Measurements from ENCODE around the gene MORC1. TPM values are rescaled to one million over a fixed set of nuclear protein-coding genes. Genes with fewer than 3 reads are reported as not detected.

The MORC1 gene
- polyA plus RNA-seq, 1 donor (not counting 4 experiments of a cell fraction or from before 2014, with no cell fraction given), result not detected

DNA sequence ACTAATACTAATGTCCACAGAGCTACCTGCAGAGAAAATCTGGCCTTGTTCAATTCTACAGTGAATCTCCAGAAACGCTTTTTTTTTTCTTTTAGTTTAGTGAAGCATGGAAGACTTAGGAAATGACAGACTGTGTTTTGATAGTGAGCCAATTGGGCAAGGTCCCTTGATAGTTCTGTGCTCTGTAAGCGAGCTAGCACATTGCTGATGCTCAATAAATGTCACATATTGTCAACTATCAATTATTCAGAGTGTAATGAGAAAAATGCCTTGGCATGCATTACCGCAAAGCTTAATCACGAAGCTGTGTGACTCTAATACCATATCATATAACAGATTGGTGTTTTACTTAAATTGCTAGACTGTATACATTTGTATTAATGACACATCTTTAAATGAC is 13.3 kb upstream of the MORC1 start:
- no peaks in the 10 kb centered on the region for H3K9me3 ChIP-seq (ENCODE audit: control insufficient read depth, low read depth, low read length)
- H2AFZ ChIP-seq (ENCODE audit: control insufficient read depth, low read length), result no peak overlapping the region
- no peak for FAIRE-seq
- H3K4me1 ChIP-seq (ENCODE audit: control insufficient read depth, extremely low read depth, insufficient read depth, low read length), result no peaks in the 10 kb centered on the region
- H3K9me1 ChIP-seq (ENCODE audit: control insufficient read depth, extremely low read depth, insufficient read depth, low read length), result no peaks in the 10 kb centered on the region
- H4K20me1 ChIP-seq (ENCODE audit: control insufficient read depth, extremely low read depth, insufficient read depth, low read length), result no peaks in the 10 kb centered on the region
- DNase-seq (ENCODE audit: low read depth, low spot score), result no peak
- TF ChIP-seq EZH2 (IDR thresholded peaks at IDR 0.05; ENCODE audit: low read length), result no peak
- TF ChIP-seq, protein P1, sequence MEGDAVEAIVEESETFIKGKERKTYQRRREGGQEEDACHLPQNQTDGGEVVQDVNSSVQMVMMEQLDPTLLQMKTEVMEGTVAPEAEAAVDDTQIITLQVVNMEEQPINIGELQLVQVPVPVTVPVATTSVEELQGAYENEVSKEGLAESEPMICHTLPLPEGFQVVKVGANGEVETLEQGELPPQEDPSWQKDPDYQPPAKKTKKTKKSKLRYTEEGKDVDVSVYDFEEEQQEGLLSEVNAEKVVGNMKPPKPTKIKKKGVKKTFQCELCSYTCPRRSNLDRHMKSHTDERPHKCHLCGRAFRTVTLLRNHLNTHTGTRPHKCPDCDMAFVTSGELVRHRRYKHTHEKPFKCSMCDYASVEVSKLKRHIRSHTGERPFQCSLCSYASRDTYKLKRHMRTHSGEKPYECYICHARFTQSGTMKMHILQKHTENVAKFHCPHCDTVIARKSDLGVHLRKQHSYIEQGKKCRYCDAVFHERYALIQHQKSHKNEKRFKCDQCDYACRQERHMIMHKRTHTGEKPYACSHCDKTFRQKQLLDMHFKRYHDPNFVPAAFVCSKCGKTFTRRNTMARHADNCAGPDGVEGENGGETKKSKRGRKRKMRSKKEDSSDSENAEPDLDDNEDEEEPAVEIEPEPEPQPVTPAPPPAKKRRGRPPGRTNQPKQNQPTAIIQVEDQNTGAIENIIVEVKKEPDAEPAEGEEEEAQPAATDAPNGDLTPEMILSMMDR (optimal IDR thresholded peaks at IDR 0.05 in 1 of 3, IDR thresholded peaks at IDR 0.05 in 1 of 3, conservative IDR thresholded peaks at IDR 0.05 in 1 of 3; ENCODE audit: extremely low read depth in 1 of 3, insufficient read depth in 2 of 3, low read length in 3 of 3), result no peak
- H3K27me3 ChIP-seq (ENCODE audit: control insufficient read depth, extremely low read depth, insufficient read depth, low read length), result no peaks in the 10 kb centered on the region
- H3K27ac ChIP-seq (ENCODE audit: control insufficient read depth, insufficient read depth, low read length), result no peak overlapping the region
- H3K36me3 ChIP-seq (ENCODE audit: control insufficient read depth in 2 of 2, extremely low read depth in 1 of 2, insufficient read depth in 2 of 2, low read length in 2 of 2), result no peaks in the 10 kb centered on the region
- H3K79me2 ChIP-seq (ENCODE audit: control insufficient read depth, insufficient read depth, low read length), result no peaks in the 10 kb centered on the region
- dilution Hi-C loops (cut with MboI; ENCODE audit: extremely low pct_ligation_motif_present, low sequenced_read_pairs), result no loop called here
- no peak overlapping the region for H3K4me3 ChIP-seq (ENCODE audit: control insufficient read depth in 2 of 3, extremely low read depth in 1 of 3, insufficient read depth in 2 of 3, low read depth in 1 of 3, low read length in 3 of 3)
- H3K4me2 ChIP-seq (ENCODE audit: control insufficient read depth, extremely low read depth, insufficient read depth, low read depth, low read length), result no peak overlapping the region
- H3K9ac ChIP-seq (ENCODE audit: control insufficient read depth, extremely low read depth, insufficient read depth, low read length), result no peak overlapping the region

DNA sequence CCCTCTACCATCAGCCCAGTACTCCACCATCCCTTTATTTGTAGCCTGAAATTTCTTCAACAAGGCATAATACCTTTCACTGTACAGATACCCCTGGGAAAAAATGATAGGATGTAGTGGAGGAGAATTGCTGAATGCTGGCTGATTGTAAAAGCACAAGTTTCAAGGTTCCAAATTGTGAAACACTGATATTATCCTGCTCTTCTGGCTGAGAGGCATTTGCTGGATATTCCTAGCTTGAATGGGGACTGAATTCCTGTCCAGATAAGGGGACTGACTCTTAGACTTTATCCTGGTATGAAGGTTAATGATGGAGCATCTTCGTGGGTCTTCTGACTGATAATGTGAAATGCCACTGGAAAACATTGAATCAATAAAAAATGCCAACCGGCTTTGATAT is 9.6 kb upstream of the MORC1 start:
- H3K9me1 ChIP-seq (ENCODE audit: control insufficient read depth, extremely low read depth, insufficient read depth, low read length), result no peaks in the 10 kb centered on the region
- H3K27ac ChIP-seq (ENCODE audit: control insufficient read depth, insufficient read depth, low read length), result no peak overlapping the region
- no peak for TF ChIP-seq EZH2 (IDR thresholded peaks at IDR 0.05; ENCODE audit: low read length)
- TF ChIP-seq, protein P1 (optimal IDR thresholded peaks at IDR 0.05 in 1 of 3, IDR thresholded peaks at IDR 0.05 in 1 of 3, conservative IDR thresholded peaks at IDR 0.05 in 1 of 3; ENCODE audit: extremely low read depth in 1 of 3, insufficient read depth in 2 of 3, low read length in 3 of 3), result no peak
- no peaks in the 10 kb centered on the region for H3K36me3 ChIP-seq (ENCODE audit: control insufficient read depth in 2 of 2, extremely low read depth in 1 of 2, insufficient read depth in 2 of 2, low read length in 2 of 2)
- DNase-seq (ENCODE audit: low read depth, low spot score), result no peak
- H3K79me2 ChIP-seq (ENCODE audit: control insufficient read depth, insufficient read depth, low read length), result no peaks in the 10 kb centered on the region
- FAIRE-seq, result no peak
- dilution Hi-C loops (cut with MboI; ENCODE audit: extremely low pct_ligation_motif_present, low sequenced_read_pairs), result no loop called here
- no peaks in the 10 kb centered on the region for H4K20me1 ChIP-seq (ENCODE audit: control insufficient read depth, extremely low read depth, insufficient read depth, low read length)
- H3K9me3 ChIP-seq (ENCODE audit: control insufficient read depth, low read depth, low read length), result no peaks in the 10 kb centered on the region
- H3K4me1 ChIP-seq (ENCODE audit: control insufficient read depth, extremely low read depth, insufficient read depth, low read length), result no peaks in the 10 kb centered on the region
- no peak overlapping the region for H2AFZ ChIP-seq (ENCODE audit: control insufficient read depth, low read length)
- H3K27me3 ChIP-seq (ENCODE audit: control insufficient read depth, extremely low read depth, insufficient read depth, low read length), result no peaks in the 10 kb centered on the region
- H3K4me2 ChIP-seq (ENCODE audit: control insufficient read depth, extremely low read depth, insufficient read depth, low read depth, low read length), result no peak overlapping the region
- H3K9ac ChIP-seq (ENCODE audit: control insufficient read depth, extremely low read depth, insufficient read depth, low read length), result no peak overlapping the region
- no peak overlapping the region for H3K4me3 ChIP-seq (ENCODE audit: control insufficient read depth in 2 of 3, extremely low read depth in 1 of 3, insufficient read depth in 2 of 3, low read depth in 1 of 3, low read length in 3 of 3)
